ENCODE results near the gene CSPG5.

GRCh38 chr3:47536967-47537366, 41.7 kb downstream of the CSPG5 start:
- no peak for TF ChIP-seq CTCF (IDR thresholded peaks at IDR 0.05; ENCODE audit: poor library complexity, severe bottlenecking)
- no peak for TF ChIP-seq TAF1 (IDR thresholded peaks at IDR 0.05; ENCODE audit: low read depth)
- TF ChIP-seq POLR2AphosphoS5 (IDR thresholded peaks at IDR 0.05), result no peak
- TF ChIP-seq REST (IDR thresholded peaks at IDR 0.05; ENCODE audit: borderline replicate concordance), result no peak
- no peak for TF ChIP-seq RAD21 (conservative IDR thresholded peaks at IDR 0.05)
- TF ChIP-seq SMC3 (conservative IDR thresholded peaks at IDR 0.05; ENCODE audit: poor library complexity), result no peak
- no peak for TF ChIP-seq EZH2 (IDR thresholded peaks at IDR 0.05; ENCODE audit: borderline replicate concordance, insufficient read depth, low read length, poor library complexity, severe bottlenecking)
- TF ChIP-seq EP300 (conservative IDR thresholded peaks at IDR 0.05; ENCODE audit: poor library complexity, severe bottlenecking), result no peak
